GM19467 (cell line): ENCODE measurements around the gene MSX1.
A peak's percentile ranks its signal among the peaks of the same experiment; 100 is the strongest.
"Not testable (repeated sequence)": the region's sequence is repeated elsewhere in the genome, so short reads cannot be mapped to it uniquely, and the experiment has no call there.

Source experiments
- ATAC-seq: cut with Tn5 transposase; IDR thresholded peaks from one replicate; pipeline ENCODE4 v1.9.1; 2021; ENCODE audit warnings: mild to moderate bottlenecking, moderate library complexity; ENCODE audit not compliant: unreplicated experiment

MSX1 gene

GRCh38 chr4:4859325-4859798 lies at the start of gene MSX1:
Gene MSX1, plus strand, starts transcription at chr4:4859665. Its CDS starts 235 bp downstream, at chr4:4859900.
- ATAC-seq = peak; percentile 83

- ATAC-seq = no peak
Measured at GRCh38 chr4:4810092-4810774, 49.2 kb upstream of the MSX1 start.

- ATAC-seq = no peak
Measured at GRCh38 chr4:4810778-4811177, 48.7 kb upstream of the MSX1 start.

- ATAC-seq = no peak
Measured at GRCh38 chr4:4812145-4812794, 47.2 kb upstream of the MSX1 start.

GRCh38 chr4:4818415-4819212 lies 40.9 kb upstream of the MSX1 start:
- no peak for ATAC-seq

GRCh38 chr4:4819213-4819606 lies 40.3 kb upstream of the MSX1 start:
- no peak for ATAC-seq

GRCh38 chr4:4820261-4820660 lies 39.2 kb upstream of the MSX1 start:
- no peak for ATAC-seq

- ATAC-seq = no peak
Measured at GRCh38 chr4:4820739-4821138, 38.7 kb upstream of the MSX1 start.

GRCh38 chr4:4821577-4821976 lies 37.9 kb upstream of the MSX1 start:
- ATAC-seq = no peak

GRCh38 chr4:4822286-4822685 lies 37.2 kb upstream of the MSX1 start:
- not testable (repeated sequence) for ATAC-seq

- no peak for ATAC-seq
Measured at GRCh38 chr4:4823621-4824162, 35.8 kb upstream of the MSX1 start.

- ATAC-seq = no peak
Measured at GRCh38 chr4:4824232-4824631, 35.2 kb upstream of the MSX1 start.

- ATAC-seq = no peak
Measured at GRCh38 chr4:4825431-4825830, 34.0 kb upstream of the MSX1 start.

- ATAC-seq = no peak
Measured at GRCh38 chr4:4829837-4830236, 29.6 kb upstream of the MSX1 start.

GRCh38 chr4:4831266-4831665 lies 28.2 kb upstream of the MSX1 start:
- no peak for ATAC-seq

- ATAC-seq = no peak
Measured at GRCh38 chr4:4831825-4832224, 27.6 kb upstream of the MSX1 start.

GRCh38 chr4:4836044-4836443 lies 23.4 kb upstream of the MSX1 start:
- no peak for ATAC-seq

- no peak for ATAC-seq
Measured at GRCh38 chr4:4837316-4837715, 22.1 kb upstream of the MSX1 start.

GRCh38 chr4:4838051-4838935 lies 21.2 kb upstream of the MSX1 start:
- no peak for ATAC-seq
